GM10266 (cell line): Measurements from ENCODE around the gene FYN.

Experiments
- DNase-seq: peaks from one replicate; pipeline ENCODE4 v3.0.0; 2012; ENCODE audit errors: extremely low spot score
- CTCF ChIP-seq: IDR thresholded peaks from 2 replicates; pipeline ENCODE4 v1.5.1; 2012; ENCODE audit warnings: mild to moderate bottlenecking, low read depth; ENCODE audit not compliant: control insufficient read depth, insufficient read depth; ENCODE audit errors: missing control alignments

The FYN gene

DNA sequence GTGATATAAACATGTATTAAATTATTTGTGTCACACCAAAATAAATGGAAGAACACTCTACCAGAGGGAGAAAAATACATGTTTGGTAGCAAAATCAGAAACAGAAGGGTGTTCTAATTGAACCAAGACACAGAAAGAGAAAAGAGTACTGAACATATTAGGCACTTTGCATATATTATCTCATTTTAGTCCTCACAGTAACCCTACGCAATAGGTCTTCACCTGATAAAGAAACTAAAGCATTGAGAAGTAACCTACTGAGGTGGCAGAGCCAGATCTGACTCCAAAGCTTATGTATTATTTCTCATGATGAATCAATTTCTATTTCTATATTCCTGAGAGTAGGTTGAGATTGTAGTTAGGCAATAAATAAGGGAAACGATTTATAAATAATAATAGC, 77.7 kb downstream of the FYN start:
- TF ChIP-seq CTCF: no peak
- DNase-seq: no peak

DNA sequence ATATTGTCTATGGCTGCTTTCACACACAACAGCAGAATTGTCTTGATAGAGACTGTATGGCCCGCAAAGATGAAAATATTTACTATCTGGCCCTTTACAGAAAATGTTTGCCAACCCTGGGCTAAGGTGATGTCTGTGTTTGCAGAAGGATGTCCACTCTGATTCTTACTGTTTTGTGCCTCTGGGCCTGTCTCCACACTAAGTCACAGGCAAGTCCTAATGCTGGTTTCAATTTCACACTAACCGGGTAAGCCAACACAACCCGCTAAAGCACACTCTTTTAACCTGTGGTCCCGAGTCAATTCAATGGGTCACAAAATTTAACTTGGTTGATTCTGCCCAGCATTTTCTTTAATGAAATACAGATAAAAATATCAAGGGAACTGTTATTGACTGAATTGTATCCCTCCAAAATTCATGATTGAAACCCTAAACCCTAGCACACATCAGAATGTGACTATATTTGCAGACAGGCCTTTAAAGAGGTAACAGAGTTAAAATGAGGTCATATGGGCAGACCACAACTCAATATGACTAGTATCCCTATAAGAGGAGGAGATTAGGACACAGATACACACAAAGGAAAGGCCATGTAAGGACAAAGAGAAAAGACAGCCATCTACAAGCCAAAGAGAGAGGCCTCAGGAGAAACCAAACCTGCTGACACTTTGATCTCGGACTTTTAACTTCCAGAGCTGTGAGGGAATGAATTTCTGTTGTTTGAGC, 78.4 kb downstream of the FYN start:
- no peak for TF ChIP-seq CTCF
- no peak for DNase-seq

DNA sequence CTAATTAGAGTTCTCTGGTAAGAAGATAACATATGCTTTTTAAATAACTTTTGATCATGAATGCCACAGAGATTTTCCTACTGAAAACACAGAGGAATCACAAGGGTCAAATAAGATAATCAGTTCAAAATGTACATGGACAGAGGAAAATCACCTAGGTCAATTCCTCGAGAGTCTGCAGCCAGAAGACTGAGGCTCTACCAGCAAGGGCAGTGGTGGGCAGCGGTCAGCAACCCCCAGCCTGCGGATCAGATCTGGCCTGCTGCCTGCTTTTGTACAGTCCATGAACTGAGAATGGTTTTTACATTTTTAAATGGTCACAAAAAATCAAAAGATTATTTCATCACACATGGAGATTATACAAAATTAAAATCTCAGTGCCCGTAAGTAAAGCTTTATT, 79.0 kb downstream of the FYN start:
- DNase-seq: no peak
- no peak for TF ChIP-seq CTCF

- TF ChIP-seq CTCF: no peak
- DNase-seq: peak; percentile 44
Measured at GRCh38 chr6:111793711-111794111, 79.5 kb downstream of the FYN start.

DNA sequence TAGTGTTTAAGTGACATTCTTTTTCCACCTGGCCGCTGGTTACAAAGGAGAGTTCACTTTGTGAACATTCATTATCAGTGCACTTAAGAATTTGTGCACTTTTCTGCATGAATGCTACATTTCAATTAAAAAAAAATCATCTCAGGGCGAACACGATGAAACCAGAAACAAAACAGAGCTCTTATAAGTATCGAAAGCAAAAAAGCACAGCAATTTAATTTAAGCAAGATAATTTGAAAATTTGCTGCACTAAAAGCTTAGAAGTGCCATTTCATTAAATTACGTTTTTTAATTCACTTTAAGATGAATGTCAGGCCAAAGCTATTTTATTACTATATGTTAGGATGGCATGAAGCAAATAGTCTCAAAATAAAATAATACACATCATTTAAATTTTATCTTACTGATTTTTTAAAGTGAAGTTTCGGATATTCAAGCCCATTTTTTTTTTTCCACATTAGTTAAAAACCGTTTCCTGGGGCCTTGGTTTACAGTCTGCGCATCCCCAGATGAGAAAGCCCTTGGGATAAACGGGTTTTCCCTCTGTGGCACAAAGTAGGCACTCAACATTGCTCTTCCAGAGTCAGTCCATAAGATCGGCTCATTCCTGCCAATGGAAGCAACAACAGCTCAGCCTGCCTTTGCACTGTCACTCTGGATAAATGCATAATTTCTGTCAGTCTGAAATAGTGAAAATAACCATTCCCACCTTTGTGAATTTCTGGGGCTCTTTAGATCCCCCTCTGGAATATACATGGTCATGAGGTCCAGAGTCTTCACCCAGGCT, 80.1 kb downstream of the FYN start:
- TF ChIP-seq CTCF: no peak
- no peak for DNase-seq

GRCh38 chr6:111792241-111792640, 81.0 kb downstream of the FYN start:
- no peak for DNase-seq
- TF ChIP-seq CTCF: no peak

DNA sequence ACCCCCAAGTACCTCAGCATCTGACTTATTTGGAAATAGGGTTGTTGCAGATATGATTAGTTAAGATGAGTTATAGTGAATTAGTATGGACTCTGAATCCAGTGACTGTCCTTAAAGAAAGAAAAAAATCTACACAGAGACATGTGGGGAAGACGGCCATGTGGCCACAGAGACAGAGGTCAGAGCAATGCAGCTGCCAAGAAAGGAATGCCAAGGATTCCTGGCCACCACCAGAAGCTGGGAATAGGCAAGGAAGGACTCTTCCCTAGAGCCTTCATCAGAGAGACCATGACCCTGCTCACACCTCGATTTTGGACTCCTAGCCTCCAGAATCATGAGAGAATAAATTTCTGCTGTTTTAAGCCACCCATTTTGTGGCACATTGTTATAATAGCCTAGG, 81.8 kb downstream of the FYN start:
- TF ChIP-seq CTCF: no peak
- DNase-seq: no peak
